GM12864 (cell line): Measurements from ENCODE around the gene INPP4B.

Experiments used
- DNase-seq: peaks from one replicate; pipeline ENCODE4 v3.0.0-alpha.2; 2011; ENCODE audit warnings: low read depth
- H3K4me3 ChIP-seq: 2 replicates; pipeline ENCODE4 v1.5.1; 2011; ENCODE audit warnings: mild to moderate bottlenecking, low read depth, low read length, control low read depth
- CTCF ChIP-seq: IDR thresholded peaks from 2 replicates; pipeline ENCODE4 v1.5.1; 2011; ENCODE audit warnings: low read depth, mild to moderate bottlenecking, moderate library complexity, low read length, control low read depth, inconsistent platforms; ENCODE audit errors: missing control alignments

The INPP4B gene

GRCh38 chr4:142596595-142596994 lies 249.5 kb downstream of the INPP4B start:
- DNase-seq, result no peak
- no peak overlapping the region for H3K4me3 ChIP-seq
- no peak for TF ChIP-seq CTCF

- DNase-seq, result no peak
- H3K4me3 ChIP-seq, result no peak overlapping the region
- TF ChIP-seq CTCF, result no peak
These were observed 250.0 kb downstream of the INPP4B start for GRCh38 chr4:142596121-142596520.

- TF ChIP-seq CTCF, result no peak
- H3K4me3 ChIP-seq, result no peak overlapping the region
- no peak for DNase-seq
These were observed 250.8 kb downstream of the INPP4B start for GRCh38 chr4:142595222-142595871.

- no peak overlapping the region for H3K4me3 ChIP-seq
- no peak for TF ChIP-seq CTCF
- no peak for DNase-seq
These were observed 260.7 kb downstream of the INPP4B start for GRCh38 chr4:142585411-142585810.

GRCh38 chr4:142583708-142584107 lies 262.4 kb downstream of the INPP4B start:
- H3K4me3 ChIP-seq, result no peak overlapping the region
- no peak for TF ChIP-seq CTCF
- DNase-seq, result no peak

GRCh38 chr4:142582340-142582739 lies 263.8 kb downstream of the INPP4B start:
- no peak for DNase-seq
- no peak for TF ChIP-seq CTCF

GRCh38 chr4:142581881-142582280 lies 264.2 kb downstream of the INPP4B start:
- TF ChIP-seq CTCF, result no peak
- DNase-seq, result no peak
- H3K4me3 ChIP-seq, result no peak overlapping the region

More at GRCh38 chr4:142582340-142582739, 263.8 kb downstream of the INPP4B start:
- H3K4me3 ChIP-seq, result no peak overlapping the region
